Measurements from ENCODE around the gene ABLIM3.

GRCh38 chr5:149238540-149238939, 97.2 kb downstream of the ABLIM3 start:
- TF ChIP-seq SPI1 (IDR thresholded peaks at IDR 0.05; ENCODE audit: low read depth, low read length) = no peak
- TF ChIP-seq POLR2AphosphoS5 (IDR thresholded peaks at IDR 0.05; ENCODE audit: low read depth, low read length) = no peak
